ENCODE measurements around the gene RBPJ. TPM values are rescaled to one million over a fixed set of nuclear protein-coding genes. Genes with fewer than 3 reads are reported as not detected.

Gene RBPJ
- total and polyA plus RNA-seq, 2 of the 8 experiments (the other 6 are each of a cell fraction or from before 2014, with no cell fraction given) = 65.5 to 217 TPM

DNA sequence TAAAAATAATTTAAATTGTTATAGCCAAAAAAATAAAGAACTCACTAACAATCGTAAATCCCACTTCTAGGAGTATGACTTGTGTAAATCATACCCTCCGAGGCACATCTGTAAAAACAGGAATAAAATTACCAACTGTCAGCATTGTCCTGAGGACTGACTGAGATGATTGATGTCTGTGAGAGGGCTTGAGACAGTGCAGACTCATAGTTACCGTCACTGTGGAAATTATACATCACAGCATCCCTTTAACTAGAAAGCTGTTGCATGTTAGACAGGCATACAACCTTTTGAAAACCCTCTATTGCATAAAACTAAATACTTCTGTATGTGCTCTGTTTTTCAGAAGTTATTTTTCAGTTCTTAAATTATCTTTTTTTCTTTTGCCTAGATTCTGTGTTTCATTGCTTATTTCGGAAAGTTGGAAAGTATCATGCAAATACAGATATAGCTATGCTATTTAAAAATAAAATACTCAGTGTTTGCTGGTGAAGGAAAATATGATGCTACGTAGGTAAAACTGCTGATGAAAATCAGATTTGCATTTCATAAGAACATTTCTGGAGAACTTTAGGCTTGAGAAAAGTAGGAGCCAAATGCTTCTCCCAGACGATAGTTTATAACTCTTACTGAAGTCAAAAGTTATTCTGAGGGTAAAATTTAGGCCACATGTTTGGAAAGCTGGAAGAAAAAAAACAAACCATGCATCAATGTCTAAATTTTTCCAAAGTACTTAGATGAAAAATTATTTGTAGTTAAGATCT is 13.6 kb upstream of the RBPJ start:
- Histone ChIP-seq H4K91ac (replicated peaks; ENCODE audit: insufficient read length, low read length) (no peak overlapping the region), H3K27me3 (replicated peaks in 1 of 4; ENCODE audit: control insufficient read depth in 3 of 4, extremely low read depth in 1 of 4, insufficient read depth in 3 of 4, low read length in 3 of 4) (no peaks in the 10 kb centered on the region), H2BK12ac (ENCODE audit: low read depth, low read length) (no peak overlapping the region), H2BK120ac (replicated peaks; ENCODE audit: low read depth, low read length) (no peak overlapping the region), H3K9ac (replicated peaks in 1 of 4; ENCODE audit: extremely low read depth in 1 of 4, low read depth in 3 of 4, low read length in 3 of 4) (no peak overlapping the region), H3K14ac (ENCODE audit: insufficient read length) (no peak overlapping the region), H2BK20ac (ENCODE audit: low read length) (no peak overlapping the region), H4K8ac (ENCODE audit: extremely low read depth, insufficient read depth, low read length) (no peak overlapping the region), H3K23me2 (ENCODE audit: low read depth, low read length) (no peaks in the 10 kb centered on the region), H4K5ac (ENCODE audit: insufficient read length, low read depth, low read length) (no peak overlapping the region), H2AK5ac (ENCODE audit: low read depth, low read length) (no peak overlapping the region), H3K56ac (replicated peaks; ENCODE audit: insufficient read length, low read depth, low read length) (no peak overlapping the region), H2BK5ac (ENCODE audit: low read depth, low read length) (no peak overlapping the region), H3K4me2 (ENCODE audit: insufficient read depth in 1 of 2, low read depth in 2 of 2, low read length in 2 of 2) (no peak overlapping the region), H3K36me3 (ENCODE audit: control insufficient read depth in 2 of 4, insufficient read depth in 4 of 4, low read length in 3 of 4) (no peaks in the 10 kb centered on the region), H3K4me3 (ENCODE audit: extremely low read depth in 1 of 4, insufficient read depth in 2 of 4, low read depth in 3 of 4, low read length in 4 of 4) (no peak overlapping the region), H3K9me3 (ENCODE audit: insufficient read depth in 2 of 2, low read depth in 1 of 2, low read length in 1 of 2) (no peaks in the 10 kb centered on the region), H3K4me1 (replicated peaks in 1 of 4; ENCODE audit: control insufficient read depth in 3 of 4, insufficient read depth in 4 of 4, low read length in 3 of 4) (no peaks in the 10 kb centered on the region), H3K18ac (ENCODE audit: extremely low read depth, low read length) (no peak overlapping the region), H4K20me1 (replicated peaks in 1 of 2; ENCODE audit: control insufficient read depth in 1 of 2, insufficient read depth in 2 of 2, low read length in 2 of 2) (no peaks in the 10 kb centered on the region), H2AFZ (ENCODE audit: low read length) (no peak overlapping the region), H3K27ac (ENCODE audit: low read depth, low read length) (no peak overlapping the region), H3K79me2 (ENCODE audit: control insufficient read depth in 1 of 2, insufficient read depth in 2 of 2, low read length in 2 of 2) (no peaks in the 10 kb centered on the region), H3K4ac (replicated peaks; ENCODE audit: insufficient read length, low read depth, low read length) (no peak overlapping the region), H2BK15ac (ENCODE audit: low read length) (0 out of 2 replicates have a peak overlapping the region, but pooled peaks have one; percentile 83), H3K79me1 (ENCODE audit: low read depth, low read length) (no peaks in the 10 kb centered on the region), H3K23ac (ENCODE audit: insufficient read length) (no peak overlapping the region)
- POLR2A ChIA-PET (ENCODE audit: partially characterized antibody) = no interaction called here
- FAIRE-seq (no peak), DNase-seq (ENCODE audit: low read depth in 1 of 2, low spot score in 2 of 2) (no peak)
- CTCF ChIA-PET (ENCODE audit: partially characterized antibody) = interaction anchor here (1.2 kb wide), 1 partner anchor 16 kb away, joined by 4 read pairs; no protein-coding TSS in a partner anchor
- WGBS, 2 experiments (ENCODE audit: extremely low coverage in 1 of 2, insufficient coverage in 1 of 2, insufficient read length in 1 of 2, insufficient replicate concordance in 2 of 2, low coverage in 1 of 2, low lambda C conversion rate in 2 of 2, missing lambda C conversion rate in 1 of 2) = 92% methylated on average over 6 of the region's 6 CpGs; no CpG with 5 or more reads in 1 of the 2 experiments
- TF ChIP-seq TAF7 (optimal IDR thresholded peaks at IDR 0.05; ENCODE audit: borderline replicate concordance, low read depth, low read length) (no peak), SP4 (IDR thresholded peaks at IDR 0.05; ENCODE audit: low read length) (no peak), FOSL1 (IDR thresholded peaks at IDR 0.05; ENCODE audit: insufficient read depth, low read depth, low read length) (no peak)

All from H1 (cell line).